Astrocyte (in vitro differentiated cells and primary cell): ENCODE data around the gene AP2B1. TPM values are rescaled to one million over a fixed set of nuclear protein-coding genes. Genes with fewer than 3 reads are reported as not detected.

Source experiments
- DNase-seq: peaks from one replicate; pipeline ENCODE4 v3.0.0-alpha.2; 2010; ENCODE audit warnings: low read depth
- FAIRE-seq: peaks from 2 replicates; lab custom pipeline; 2011; peaks lifted over from hg19 to GRCh38; lab: Jason Lieb, UNC
- H2AFZ ChIP-seq: 2 replicates; pipeline ENCODE4 v1.6.0; 2012; ENCODE audit warnings: low read depth, low read length, inconsistent platforms
- H3K27ac ChIP-seq: 2 replicates; pipeline ENCODE4 v1.5.1; 2011; ENCODE audit warnings: low read depth, low read length, inconsistent platforms
- H3K27me3 ChIP-seq: 2 replicates; pipeline ENCODE4 v1.6.0; 2011; ENCODE audit warnings: low read length, inconsistent platforms; ENCODE audit not compliant: insufficient read depth
- H3K36me3 ChIP-seq: 2 replicates; pipeline ENCODE4 v1.5.1; 2011; ENCODE audit warnings: low read length, inconsistent platforms; ENCODE audit not compliant: insufficient read depth
- H3K4me1 ChIP-seq: 2 replicates; pipeline ENCODE4 v1.5.1; 2011; ENCODE audit warnings: low read length, inconsistent platforms; ENCODE audit not compliant: insufficient read depth
- H3K4me2 ChIP-seq: 2 replicates; pipeline ENCODE4 v1.6.0; 2012; ENCODE audit warnings: low read length, inconsistent platforms
- H3K4me3 ChIP-seq: 2 replicates; pipeline ENCODE4 v1.5.1; 2011; ENCODE audit warnings: low read depth, mild to moderate bottlenecking, low read length, inconsistent platforms; ENCODE audit not compliant: insufficient read depth
- H3K79me2 ChIP-seq: 2 replicates; pipeline ENCODE4 v1.6.0; 2012; ENCODE audit warnings: mild to moderate bottlenecking, low read length, inconsistent platforms; ENCODE audit not compliant: insufficient read depth
- H3K9ac ChIP-seq: 2 replicates; pipeline ENCODE4 v1.6.0; 2012; ENCODE audit warnings: mild to moderate bottlenecking, low read length, inconsistent platforms
- H3K9me3 ChIP-seq: 2 replicates; pipeline ENCODE4 v1.5.1; 2012; ENCODE audit warnings: low read depth, mild to moderate bottlenecking, low read length, inconsistent platforms; ENCODE audit not compliant: insufficient read depth
- H4K20me1 ChIP-seq: 2 replicates; pipeline ENCODE4 v1.6.0; 2012; ENCODE audit warnings: low read length, inconsistent platforms; ENCODE audit not compliant: insufficient read depth
- H3K27ac Mint-ChIP-seq: one replicate; pipeline ENCODE4 v1.8.0; 2021; ENCODE audit warnings: mild to moderate bottlenecking, mixed read lengths; ENCODE audit not compliant: unreplicated experiment
- H3K27me3 Mint-ChIP-seq: one replicate; pipeline ENCODE4 v1.8.0; 2021; ENCODE audit warnings: low read depth, mixed read lengths; ENCODE audit not compliant: unreplicated experiment
- H3K36me3 Mint-ChIP-seq: one replicate; pipeline ENCODE4 v1.8.0; 2021; ENCODE audit warnings: low read depth, mixed read lengths; ENCODE audit not compliant: unreplicated experiment
- H3K4me1 Mint-ChIP-seq: one replicate; pipeline ENCODE4 v1.8.0; 2021; ENCODE audit warnings: low read depth, mixed read lengths; ENCODE audit not compliant: unreplicated experiment
- H3K4me3 Mint-ChIP-seq: one replicate; pipeline ENCODE4 v1.8.0; 2021; ENCODE audit warnings: mild to moderate bottlenecking, moderate library complexity, mixed read lengths; ENCODE audit not compliant: unreplicated experiment
- H3K9me3 Mint-ChIP-seq: one replicate; pipeline ENCODE4 v1.8.0; 2021; ENCODE audit warnings: mild to moderate bottlenecking, mixed read lengths; ENCODE audit not compliant: unreplicated experiment
- EZH2 ChIP-seq: IDR thresholded peaks from 2 replicates; pipeline ENCODE4 v1.6.1; 2012; ENCODE audit warnings: mild to moderate bottlenecking, low read length, inconsistent platforms; ENCODE audit not compliant: insufficient read depth
- total RNA-seq: library from RNA; stranded (reverse); gene quantifications from 2 replicates; pipeline ENCODE4 v1.2.1, GENCODE V29; 2021
- TF ChIP-seq, protein P1 (sequence below): IDR thresholded peaks from 2 replicates; pipeline ENCODE4 v1.5.1; 2011; ENCODE audit warnings: low read depth, mild to moderate bottlenecking, inconsistent platforms, low read length, moderate library complexity; ENCODE audit not compliant: insufficient read depth

AP2B1 gene
- total RNA-seq, 1 donor from 2014 or later = 313 TPM

DNA sequence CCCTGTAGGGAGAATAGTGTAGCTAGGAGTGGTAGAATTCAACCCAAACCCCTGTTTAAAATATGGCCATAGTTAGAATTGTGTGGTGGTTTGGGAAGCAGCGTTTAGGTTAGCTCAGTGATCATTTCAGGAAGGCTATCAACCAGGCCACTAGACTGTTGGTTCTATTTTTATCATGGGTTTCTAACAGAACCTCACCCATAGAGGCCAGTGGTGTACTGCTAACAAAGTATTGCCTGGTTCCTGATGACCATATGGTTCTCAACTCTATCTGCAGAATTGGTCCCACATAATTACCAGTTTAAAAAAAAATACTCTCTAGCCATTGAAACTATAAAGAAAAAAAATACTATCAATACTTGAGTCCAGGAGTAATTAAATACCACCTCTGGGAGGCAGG is 73.8 kb downstream of the AP2B1 start:
- Histone ChIP-seq H4K20me1 (peaks cover 25% of the 10 kb centered on the region), H3K27me3 (no peaks in the 10 kb centered on the region), H3K4me2 (no peak overlapping the region), H3K9ac (no peak overlapping the region), H3K36me3 (peaks cover 42% of the 10 kb centered on the region), H3K4me1 (no peaks in the 10 kb centered on the region), H2AFZ (no peak overlapping the region), H3K79me2 (peaks cover 3% of the 10 kb centered on the region), H3K4me3 (no peak overlapping the region), H3K9me3 (no peaks in the 10 kb centered on the region), H3K27ac (no peak overlapping the region)
- no peak for DNase-seq
- peaks cover 1% of the 10 kb centered on the region for H3K4me1 Mint-ChIP-seq
- no peak for FAIRE-seq
- H3K36me3 Mint-ChIP-seq = peaks cover 13% of the 10 kb centered on the region
- H3K9me3 Mint-ChIP-seq = no peaks in the 10 kb centered on the region
- no peak for TF ChIP-seq EZH2
- TF ChIP-seq, protein P1, sequence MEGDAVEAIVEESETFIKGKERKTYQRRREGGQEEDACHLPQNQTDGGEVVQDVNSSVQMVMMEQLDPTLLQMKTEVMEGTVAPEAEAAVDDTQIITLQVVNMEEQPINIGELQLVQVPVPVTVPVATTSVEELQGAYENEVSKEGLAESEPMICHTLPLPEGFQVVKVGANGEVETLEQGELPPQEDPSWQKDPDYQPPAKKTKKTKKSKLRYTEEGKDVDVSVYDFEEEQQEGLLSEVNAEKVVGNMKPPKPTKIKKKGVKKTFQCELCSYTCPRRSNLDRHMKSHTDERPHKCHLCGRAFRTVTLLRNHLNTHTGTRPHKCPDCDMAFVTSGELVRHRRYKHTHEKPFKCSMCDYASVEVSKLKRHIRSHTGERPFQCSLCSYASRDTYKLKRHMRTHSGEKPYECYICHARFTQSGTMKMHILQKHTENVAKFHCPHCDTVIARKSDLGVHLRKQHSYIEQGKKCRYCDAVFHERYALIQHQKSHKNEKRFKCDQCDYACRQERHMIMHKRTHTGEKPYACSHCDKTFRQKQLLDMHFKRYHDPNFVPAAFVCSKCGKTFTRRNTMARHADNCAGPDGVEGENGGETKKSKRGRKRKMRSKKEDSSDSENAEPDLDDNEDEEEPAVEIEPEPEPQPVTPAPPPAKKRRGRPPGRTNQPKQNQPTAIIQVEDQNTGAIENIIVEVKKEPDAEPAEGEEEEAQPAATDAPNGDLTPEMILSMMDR = no peak
- no peak overlapping the region for H3K27ac Mint-ChIP-seq
- no peaks in the 10 kb centered on the region for H3K27me3 Mint-ChIP-seq
- H3K4me3 Mint-ChIP-seq = no peak overlapping the region

DNA sequence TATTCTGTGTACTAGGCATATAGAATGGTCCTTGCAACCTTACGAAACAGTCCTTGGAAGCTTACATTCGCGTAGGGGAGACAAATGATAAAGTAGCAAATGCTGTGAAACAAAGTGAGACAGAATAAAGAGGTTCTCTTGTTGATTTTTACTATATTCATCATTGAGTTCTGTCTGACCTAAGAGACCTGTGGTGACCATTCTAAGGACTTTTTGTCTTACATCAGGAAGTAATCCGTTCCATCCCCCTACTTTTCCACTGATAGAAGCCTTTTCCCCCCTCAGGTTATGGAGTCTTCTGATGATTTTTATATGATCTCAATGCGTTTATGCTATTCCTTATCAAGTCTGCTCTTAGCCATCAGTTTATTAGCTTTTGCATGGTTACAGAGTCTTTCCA is 77.6 kb downstream of the AP2B1 start:
- FAIRE-seq = no peak
- no peaks in the 10 kb centered on the region for H3K27me3 Mint-ChIP-seq

DNA sequence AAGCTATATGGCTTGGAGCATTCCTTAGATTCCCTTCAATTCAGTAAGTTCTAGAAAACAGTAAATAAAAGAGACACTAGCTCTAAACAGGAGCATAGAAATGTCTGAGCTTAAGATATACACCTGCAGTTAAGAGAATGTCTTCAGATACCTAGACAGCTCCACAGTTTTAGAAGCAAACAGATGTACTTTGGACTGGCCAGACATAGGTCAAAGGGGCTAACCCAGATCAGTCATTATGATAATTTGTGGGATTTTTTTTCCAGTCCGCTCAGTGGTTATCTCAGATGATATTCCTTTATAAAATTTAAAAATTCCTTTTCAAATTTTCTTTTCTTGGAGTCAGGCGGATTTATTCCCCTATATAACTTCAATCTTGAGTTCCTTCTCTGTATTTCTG is 78.5 kb downstream of the AP2B1 start:
- Mint-ChIP-seq H3K27me3 (no peaks in the 10 kb centered on the region), H3K4me1 (peaks cover 6% of the 10 kb centered on the region), H3K4me3 (no peak overlapping the region), H3K9me3 (no peaks in the 10 kb centered on the region), H3K27ac (no peak overlapping the region), H3K36me3 (peaks cover 13% of the 10 kb centered on the region)
- H3K27me3 ChIP-seq = no peaks in the 10 kb centered on the region
- DNase-seq = no peak
- H4K20me1 ChIP-seq = peaks cover 27% of the 10 kb centered on the region
- H3K9ac ChIP-seq = no peak overlapping the region
- H2AFZ ChIP-seq = no peak overlapping the region
- no peaks in the 10 kb centered on the region for H3K9me3 ChIP-seq
- peaks cover 26% of the 10 kb centered on the region for H3K36me3 ChIP-seq
- peaks cover 5% of the 10 kb centered on the region for H3K79me2 ChIP-seq
- no peak for FAIRE-seq
- no peaks in the 10 kb centered on the region for H3K4me1 ChIP-seq
- H3K27ac ChIP-seq = no peak overlapping the region
- no peak overlapping the region for H3K4me3 ChIP-seq
- H3K4me2 ChIP-seq = no peak overlapping the region
- no peak for TF ChIP-seq EZH2
- TF ChIP-seq, protein P1 = no peak

More for the DNA sequence above, 77.6 kb downstream of the AP2B1 start:
- Histone ChIP-seq H3K27ac (no peak overlapping the region), H4K20me1 (peaks cover 25% of the 10 kb centered on the region), H2AFZ (no peak overlapping the region), H3K4me3 (no peak overlapping the region), H3K9ac (no peak overlapping the region), H3K4me2 (no peak overlapping the region), H3K4me1 (no peaks in the 10 kb centered on the region), H3K36me3 (peaks cover 26% of the 10 kb centered on the region), H3K79me2 (peaks cover 3% of the 10 kb centered on the region), H3K9me3 (no peaks in the 10 kb centered on the region), H3K27me3 (no peaks in the 10 kb centered on the region)
- TF ChIP-seq EZH2 = no peak
- TF ChIP-seq, protein P1 = no peak
- H3K36me3 Mint-ChIP-seq = peaks cover 9% of the 10 kb centered on the region
- no peaks in the 10 kb centered on the region for H3K9me3 Mint-ChIP-seq
- DNase-seq = no peak
- no peak overlapping the region for H3K4me3 Mint-ChIP-seq
- no peak overlapping the region for H3K27ac Mint-ChIP-seq
- peaks cover 6% of the 10 kb centered on the region for H3K4me1 Mint-ChIP-seq
